OCI-M2 (cell line): ENCODE measurements around the gene DOCK2.
"Not testable (repeated sequence)": the region's sequence is repeated elsewhere in the genome, so short reads cannot be mapped to it uniquely, and the experiment has no call there.

Experiments
- DNase-seq: peaks from one replicate; lab custom pipeline; 2025; ENCODE audit not compliant: unreplicated experiment; lab: John Stamatoyannopoulos, UW

DOCK2 gene

DNA sequence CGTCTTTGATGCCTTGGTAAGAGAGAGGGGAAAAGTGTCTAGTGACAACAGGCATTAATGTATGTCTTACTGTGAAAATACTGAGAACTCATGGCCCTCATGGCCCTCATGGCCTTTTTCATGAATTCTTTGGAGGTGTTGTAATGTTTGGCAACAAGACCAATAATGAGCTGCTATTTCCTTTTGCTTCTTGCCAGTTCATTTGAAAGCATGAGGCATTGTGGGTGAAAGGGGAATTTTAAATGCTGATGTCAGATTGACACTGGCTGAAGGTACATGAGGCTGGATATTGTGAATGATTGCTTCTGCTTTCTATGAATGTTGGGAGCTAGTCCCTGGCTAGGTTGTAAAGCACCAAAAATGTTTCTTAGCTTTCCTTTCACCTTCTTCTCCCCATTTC lies 79.2 kb downstream of the DOCK2 start:
- DNase-seq: no peak

GRCh38 chr5:169717288-169717687 lies 80.2 kb downstream of the DOCK2 start:
- DNase-seq: no peak

- no peak for DNase-seq
Observed at GRCh38 chr5:169719360-169720314, 82.6 kb downstream of the DOCK2 start.

DNA sequence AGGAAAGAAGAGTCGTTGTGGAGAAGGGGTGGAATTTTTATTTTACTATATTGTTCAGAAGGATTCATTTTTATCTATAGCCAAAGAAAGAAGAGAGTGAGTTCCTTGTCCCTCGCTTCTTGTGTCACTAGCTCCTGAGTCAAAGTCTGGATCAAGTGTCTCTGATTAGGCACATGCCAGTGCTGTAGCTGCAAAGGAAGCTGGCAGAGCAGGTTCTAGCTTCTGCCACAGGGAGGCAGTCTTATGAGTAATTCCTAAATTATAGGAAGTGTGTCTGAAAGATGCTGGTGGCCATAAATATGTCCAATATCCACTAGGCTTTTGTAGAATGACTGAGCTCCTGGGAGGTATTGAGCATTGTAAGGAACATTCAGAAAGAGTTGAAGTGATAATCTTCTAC lies 84.7 kb downstream of the DOCK2 start:
- DNase-seq: no peak

DNA sequence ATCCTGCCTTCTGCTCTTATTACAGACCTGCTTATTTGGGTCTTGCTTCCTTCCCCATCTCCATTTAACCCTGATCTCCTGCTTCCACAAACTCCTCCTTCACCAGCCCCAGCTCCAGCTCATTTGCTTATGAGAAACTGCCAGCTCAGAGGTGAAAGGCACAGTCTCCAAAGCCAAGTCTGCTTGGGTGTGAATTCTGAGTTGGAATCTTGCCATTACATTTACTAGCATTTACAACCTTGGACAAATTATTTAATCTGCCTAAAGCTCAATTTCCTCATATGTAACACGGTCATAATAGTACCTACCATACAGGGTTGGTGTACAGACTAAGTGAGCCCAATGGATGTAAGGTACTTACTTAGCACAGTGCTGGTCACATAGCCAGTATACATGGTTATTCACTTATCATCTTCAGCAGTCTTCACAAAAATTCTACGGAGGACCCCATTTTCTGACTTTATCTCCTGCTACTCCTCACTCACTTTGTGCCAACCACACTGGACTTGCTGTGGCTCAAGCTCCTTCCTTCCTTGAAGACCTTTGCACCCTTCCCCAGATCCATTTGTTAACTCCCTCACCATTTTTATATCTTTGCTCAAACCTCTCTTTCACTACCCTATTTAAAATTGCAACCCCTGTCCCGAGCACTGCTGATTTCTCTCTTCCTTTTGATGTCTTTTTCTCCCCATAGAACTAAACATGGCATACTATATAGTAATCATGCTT lies 86.2 kb downstream of the DOCK2 start:
- DNase-seq: no peak

GRCh38 chr5:169724303-169725087 lies 87.4 kb downstream of the DOCK2 start:
- no peak for DNase-seq

GRCh38 chr5:169725665-169726064 lies 88.6 kb downstream of the DOCK2 start:
- not testable (repeated sequence) for DNase-seq

DNA sequence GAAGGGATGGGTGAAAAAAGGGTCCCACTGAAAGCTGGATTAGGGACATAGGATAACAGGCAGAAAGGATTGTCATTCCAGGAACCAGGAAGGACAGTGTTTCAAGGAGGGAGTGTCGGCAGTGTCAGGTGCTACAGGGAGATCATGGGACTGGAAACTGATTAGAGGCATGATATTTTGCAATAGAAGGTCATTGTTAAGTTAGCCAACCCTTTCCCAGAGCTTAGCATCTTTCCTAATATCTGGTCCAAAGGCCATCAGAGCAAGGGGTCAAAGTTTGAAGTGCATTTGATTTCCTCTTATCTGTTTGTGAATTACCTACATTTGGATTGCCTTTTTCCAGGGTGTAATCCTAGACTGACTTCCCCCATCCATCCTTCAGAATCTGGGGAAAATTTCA lies 91.3 kb downstream of the DOCK2 start:
- no peak for DNase-seq

- DNase-seq: no peak
Observed at GRCh38 chr5:169731221-169731620, 94.1 kb downstream of the DOCK2 start.

GRCh38 chr5:169732841-169733240 lies 95.8 kb downstream of the DOCK2 start:
- no peak for DNase-seq

- DNase-seq: no peak
Observed at GRCh38 chr5:169735913-169736312, 98.8 kb downstream of the DOCK2 start.

DNA sequence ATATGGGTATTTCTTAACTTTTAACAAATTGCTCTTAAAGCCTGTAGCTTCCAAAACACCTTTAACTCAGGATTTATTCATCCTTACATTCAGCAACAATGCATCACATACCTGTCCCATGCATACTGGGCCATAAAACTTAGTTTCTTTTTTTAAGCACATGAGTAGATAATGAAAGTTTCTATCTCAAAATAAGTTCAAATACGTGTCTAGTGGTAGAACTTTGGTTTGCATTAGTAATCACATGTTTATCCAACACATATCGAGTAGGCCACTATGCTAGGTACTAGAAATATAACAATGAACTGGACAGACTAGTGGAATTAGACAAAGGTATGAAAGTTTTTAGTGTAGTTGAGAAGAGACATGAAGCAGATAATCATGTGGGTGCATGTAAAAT lies 99.6 kb downstream of the DOCK2 start:
- no peak for DNase-seq

DNA sequence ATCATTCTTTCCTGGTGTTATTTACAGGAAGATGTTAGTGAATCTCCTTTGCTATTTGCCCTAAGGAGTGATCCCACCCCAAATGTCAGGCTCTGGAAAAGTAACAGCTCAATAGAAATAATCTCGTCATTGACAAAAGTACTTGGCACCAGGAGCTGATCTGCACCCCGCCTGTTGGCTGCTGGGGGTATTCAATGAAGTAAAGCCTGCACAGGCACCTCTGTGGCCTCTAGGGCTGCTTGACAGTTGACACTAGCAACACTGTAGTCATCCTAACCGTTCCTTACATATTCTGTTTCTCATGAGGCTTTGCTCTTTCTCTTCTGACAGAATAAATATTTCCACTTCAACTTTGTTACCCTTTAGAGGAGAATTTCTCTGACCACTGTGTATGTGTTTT lies 103.4 kb downstream of the DOCK2 start:
- DNase-seq: no peak

- DNase-seq: no peak
Observed at GRCh38 chr5:169742771-169743296, 105.8 kb downstream of the DOCK2 start.

DNA sequence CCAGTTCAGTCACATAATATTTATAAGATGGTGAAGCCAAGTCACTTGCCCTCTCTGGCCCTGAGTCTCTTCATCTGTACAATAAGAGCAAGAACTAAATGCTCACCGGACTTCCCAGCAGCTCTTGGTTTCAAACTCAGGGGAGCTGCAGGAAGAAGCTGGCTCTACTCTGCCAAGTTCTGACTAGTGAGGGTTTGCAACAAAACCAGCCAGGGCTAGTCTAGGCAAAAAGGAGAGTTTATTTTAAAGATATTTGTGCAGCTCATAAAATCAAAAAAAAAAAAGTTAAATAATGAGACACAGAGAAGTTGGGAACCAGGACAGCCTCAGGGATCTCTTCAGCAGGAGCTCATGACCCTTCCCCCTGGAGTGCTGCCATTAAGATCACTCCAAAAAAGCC lies 107.3 kb downstream of the DOCK2 start:
- no peak for DNase-seq

DNA sequence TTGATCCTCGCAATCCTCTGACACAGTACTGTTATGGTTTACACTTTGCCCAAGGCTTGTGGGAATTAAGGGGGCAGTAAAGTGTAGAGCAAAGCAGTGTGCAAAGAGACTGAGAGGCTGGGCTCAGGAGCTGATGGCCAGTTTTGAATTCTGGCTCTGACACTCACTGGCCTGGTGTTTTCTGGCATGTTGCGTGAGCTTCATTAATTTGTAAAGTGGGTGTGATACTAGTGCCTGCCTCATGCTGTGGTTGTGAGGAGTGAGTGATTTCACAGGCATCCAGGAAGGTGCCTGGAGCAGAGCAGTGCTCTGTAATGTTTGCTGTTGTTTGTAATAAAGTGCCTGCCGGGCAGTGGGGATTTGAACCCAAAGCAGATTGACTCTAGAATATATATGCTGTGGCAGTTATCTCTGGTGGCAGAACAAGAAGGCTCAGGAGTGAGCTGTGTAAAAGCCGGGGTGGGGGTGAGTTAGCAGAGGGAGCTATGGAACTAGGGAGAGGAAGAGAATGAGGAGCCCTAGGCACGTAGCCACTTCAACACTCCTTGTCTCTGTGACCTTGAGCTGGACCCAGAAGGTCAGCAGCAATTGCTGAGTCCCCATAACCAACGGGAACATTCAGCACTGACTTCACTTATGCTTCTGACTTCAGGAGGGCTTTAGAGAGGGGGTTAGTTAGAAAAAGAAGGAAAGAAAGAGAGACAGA lies 108.5 kb downstream of the DOCK2 start:
- no peak for DNase-seq

GRCh38 chr5:169746147-169746694 lies 109.1 kb downstream of the DOCK2 start:
- DNase-seq: no peak

DNA sequence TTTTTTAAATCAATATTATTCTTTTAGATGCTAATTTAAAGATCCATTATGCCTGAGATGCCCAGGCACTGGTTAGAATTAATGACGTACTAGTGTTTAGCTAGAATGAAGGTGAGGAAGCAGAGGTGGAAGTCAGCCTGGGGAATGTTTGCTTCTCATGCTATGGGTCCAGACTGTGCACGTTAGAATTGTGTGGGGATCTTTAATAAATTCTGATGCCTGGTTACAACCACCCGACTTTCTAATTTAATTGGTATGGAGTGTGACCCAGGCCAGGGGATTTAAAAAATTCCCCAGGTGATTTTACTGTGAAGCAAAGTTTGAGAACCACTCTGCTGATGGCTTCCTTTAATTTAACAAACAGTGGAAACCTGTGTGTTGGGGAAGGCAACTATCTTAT lies 111.1 kb downstream of the DOCK2 start:
- no peak for DNase-seq

- DNase-seq: no peak
Observed at GRCh38 chr5:169749295-169749694, 112.2 kb downstream of the DOCK2 start.

DNA sequence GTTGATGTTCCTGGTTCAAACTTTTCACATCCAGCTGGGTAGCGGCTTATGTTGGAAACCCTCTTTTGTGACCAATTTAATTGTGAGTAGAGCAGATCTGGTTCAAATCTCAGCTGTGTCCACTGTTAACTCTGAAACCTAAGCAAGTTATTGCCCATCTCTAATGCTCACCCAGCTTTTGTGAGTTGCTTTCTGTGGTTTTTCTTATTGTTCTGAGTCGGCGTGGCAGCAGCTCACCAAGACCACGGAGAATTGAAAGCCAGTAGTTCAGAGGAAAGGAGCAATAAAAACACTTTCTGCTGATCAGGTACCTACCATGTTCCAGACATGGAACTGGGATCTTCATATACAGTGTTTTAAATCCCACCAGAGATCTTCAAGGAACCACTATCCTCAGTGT lies 114.4 kb downstream of the DOCK2 start:
- no peak for DNase-seq
